DOHH2 (cell line): ENCODE data around the gene CDC25C.

Experiments used
- H3F3A ChIP-seq: fragments of 200-600 bp; sonication (generic), shearing (Covaris generic); 2 replicates; pipeline ENCODE4 v1.6.0; 2016; ENCODE audit warnings: antibody characterized with exemption, mild to moderate bottlenecking; ENCODE audit not compliant: control insufficient read depth, insufficient read depth
- H3K27ac ChIP-seq: fragments of 200-600 bp; sonication (generic); 2 replicates; pipeline ENCODE4 v1.5.1; 2014; ENCODE audit warnings: low read depth, mild to moderate bottlenecking, low read length, moderate library complexity
- H3K27me3 ChIP-seq: fragments of 200-600 bp; sonication (generic); 2 replicates; pipeline ENCODE4 v1.6.1; 2014; ENCODE audit warnings: mild to moderate bottlenecking, low read length, mixed read lengths; ENCODE audit not compliant: control insufficient read depth
- H3K36me3 ChIP-seq: fragments of 200-600 bp; sonication (generic); 2 replicates; pipeline ENCODE4 v1.6.1; 2014; ENCODE audit warnings: mild to moderate bottlenecking, low read length, moderate library complexity, mixed read lengths; ENCODE audit not compliant: control insufficient read depth
- H3K4me1 ChIP-seq: fragments of 200-600 bp; sonication (generic); 2 replicates; pipeline ENCODE4 v1.6.1; 2014; ENCODE audit warnings: mild to moderate bottlenecking, low read length, mixed read lengths; ENCODE audit not compliant: control insufficient read depth
- H3K4me2 ChIP-seq: fragments of 200-600 bp; sonication (generic); 2 replicates; pipeline ENCODE4 v1.6.0; 2014; ENCODE audit warnings: mild to moderate bottlenecking, low read length, moderate library complexity
- H3K4me3 ChIP-seq: fragments of 200-600 bp; sonication (generic); 2 replicates; pipeline ENCODE4 v1.5.1; 2014; ENCODE audit warnings: mild to moderate bottlenecking, low read length, mixed read lengths
- H3K79me2 ChIP-seq: fragments of 200-600 bp; sonication (generic); 2 replicates; pipeline ENCODE4 v1.6.1; 2014; ENCODE audit warnings: mild to moderate bottlenecking, low read length, mixed read lengths; ENCODE audit not compliant: control insufficient read depth
- H3K9me2 ChIP-seq: fragments of 200-600 bp; sonication (generic); replicated peaks from 2 replicates; pipeline ENCODE4 v1.6.1; 2014; ENCODE audit warnings: mild to moderate bottlenecking, low read length, mixed read lengths; ENCODE audit not compliant: control insufficient read depth
- H3K9me3 ChIP-seq: fragments of 200-600 bp; sonication (generic); 2 replicates; pipeline ENCODE4 v1.6.1; 2014; ENCODE audit warnings: antibody characterized with exemption, low read length, mixed read lengths; ENCODE audit not compliant: control insufficient read depth, insufficient read depth
- H4K20me1 ChIP-seq: fragments of 200-600 bp; sonication (generic); 2 replicates; pipeline ENCODE4 v1.6.0; 2014; ENCODE audit warnings: low read depth, mild to moderate bottlenecking, antibody characterized with exemption, low read length, moderate library complexity; ENCODE audit not compliant: control insufficient read depth, insufficient read depth
- CTCF ChIP-seq: fragments of 200-600 bp; sonication (generic); IDR thresholded peaks from one replicate; pipeline ENCODE4 v1.5.1; 2014; ENCODE audit warnings: antibody characterized with exemption, mild to moderate bottlenecking, low read depth, low read length; ENCODE audit not compliant: poor library complexity, severe bottlenecking
- EZH2phosphoT487 ChIP-seq: fragments of 200-600 bp; sonication (generic); IDR thresholded peaks from 2 replicates; pipeline ENCODE4 v1.6.1; 2017; ENCODE audit warnings: borderline replicate concordance, mild to moderate bottlenecking, antibody characterized with exemption, low read length, moderate library complexity, mixed read lengths

Gene CDC25C

DNA sequence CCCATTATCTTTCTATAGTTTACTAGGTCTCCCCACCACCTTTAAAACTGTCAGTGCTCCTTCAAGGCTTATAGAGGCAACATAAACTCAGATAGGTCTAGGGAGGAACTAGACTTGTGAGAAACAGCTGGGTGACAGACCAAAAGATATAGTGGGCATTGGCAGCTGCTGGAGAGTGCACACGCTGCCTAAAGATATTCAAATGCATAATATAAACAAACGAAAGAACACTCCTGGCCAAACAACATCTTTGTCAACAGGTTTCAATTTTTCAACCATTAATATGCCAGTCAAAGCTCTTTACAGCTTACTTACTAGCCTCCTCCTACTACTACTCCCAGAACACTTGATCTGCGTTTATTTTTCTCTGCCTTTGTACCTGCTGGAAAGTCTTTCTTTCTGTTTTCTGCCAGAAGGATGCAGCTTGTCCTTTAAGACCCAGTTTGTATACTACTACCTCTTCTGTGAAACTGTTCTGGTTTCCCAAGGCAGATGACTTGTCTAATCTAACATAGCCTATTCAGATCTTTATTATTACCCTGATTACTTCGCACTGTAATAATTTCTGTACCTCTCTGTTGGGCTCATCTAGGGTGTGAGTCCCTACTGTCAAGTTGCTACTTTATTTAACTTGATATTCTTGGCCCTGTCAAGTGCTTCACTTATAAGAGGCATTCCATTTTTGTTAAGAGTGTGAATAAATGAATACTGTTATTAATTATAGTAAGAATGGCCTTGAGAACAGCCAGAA, 35.2 kb upstream of the CDC25C start:
- Histone ChIP-seq H3K79me2 (peaks cover 97% of the 10 kb centered on the region), H3K4me2 (no peak overlapping the region), H3K27me3 (no peaks in the 10 kb centered on the region), H3K27ac (no peak overlapping the region), H3K4me1 (peaks cover 16% of the 10 kb centered on the region), H3K9me3 (no peaks in the 10 kb centered on the region), H3K36me3 (peaks cover 4% of the 10 kb centered on the region), H3K9me2 (no peaks in the 10 kb centered on the region), H3K4me3 (no peak overlapping the region), H4K20me1 (peaks cover 12% of the 10 kb centered on the region), H3F3A (no peaks in the 10 kb centered on the region)
- no peak for TF ChIP-seq CTCF

- H3K36me3 ChIP-seq, result peaks cover 7% of the 10 kb centered on the region
- H4K20me1 ChIP-seq, result peaks cover 21% of the 10 kb centered on the region
- TF ChIP-seq EZH2phosphoT487 (no peak), CTCF (no peak)
Measured at GRCh38 chr5:138364576-138364975, 33.0 kb upstream of the CDC25C start.

DNA sequence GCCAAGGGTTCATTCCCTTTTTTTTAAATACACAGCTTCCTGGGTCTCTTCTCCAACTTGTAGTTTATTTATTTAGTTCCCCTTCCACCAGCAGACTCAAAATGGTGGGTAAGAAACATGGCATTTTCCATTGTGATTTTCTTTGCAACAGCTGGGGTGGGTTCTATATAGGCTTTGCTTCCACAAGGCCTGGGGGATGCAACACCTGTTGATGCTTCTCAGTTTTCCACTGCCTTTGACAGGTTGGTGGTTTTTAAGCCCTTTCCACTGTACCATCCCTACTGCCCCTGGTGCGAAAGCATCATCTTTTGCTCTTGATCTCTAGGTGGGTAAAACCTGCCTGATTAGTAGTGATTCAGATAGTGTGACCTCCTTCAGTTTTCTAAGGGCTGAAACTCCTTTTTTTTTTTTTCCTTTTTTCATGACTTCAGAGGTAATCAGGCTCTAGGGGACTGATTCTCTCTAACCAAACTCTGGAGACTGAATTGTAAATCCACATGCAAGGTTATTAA, 29.4 kb upstream of the CDC25C start:
- H3K9me3 ChIP-seq, result no peaks in the 10 kb centered on the region
- H3F3A ChIP-seq, result no peaks in the 10 kb centered on the region
- H4K20me1 ChIP-seq, result peaks cover 12% of the 10 kb centered on the region
- peaks cover 95% of the 10 kb centered on the region for H3K79me2 ChIP-seq
- H3K4me1 ChIP-seq, result no peaks in the 10 kb centered on the region
- H3K9me2 ChIP-seq, result no peaks in the 10 kb centered on the region
- TF ChIP-seq EZH2phosphoT487 (no peak), CTCF (no peak)
- no peak overlapping the region for H3K27ac ChIP-seq
- H3K36me3 ChIP-seq, result peaks cover 11% of the 10 kb centered on the region
- no peaks in the 10 kb centered on the region for H3K27me3 ChIP-seq
- no peak overlapping the region for H3K4me2 ChIP-seq
- no peak overlapping the region for H3K4me3 ChIP-seq

More at GRCh38 chr5:138364576-138364975, 33.0 kb upstream of the CDC25C start:
- H3K4me1 ChIP-seq, result peaks cover 14% of the 10 kb centered on the region
- H3K27ac ChIP-seq, result no peak overlapping the region
- no peaks in the 10 kb centered on the region for H3K27me3 ChIP-seq
- peaks cover 97% of the 10 kb centered on the region for H3K79me2 ChIP-seq
- H3K4me2 ChIP-seq, result no peak overlapping the region
- no peak overlapping the region for H3K4me3 ChIP-seq
- H3K9me3 ChIP-seq, result no peaks in the 10 kb centered on the region
- no peaks in the 10 kb centered on the region for H3F3A ChIP-seq
- no peaks in the 10 kb centered on the region for H3K9me2 ChIP-seq
